HEK293 (cell line): ENCODE results near the gene COPS3.

Experiments
- CTCF ChIA-PET: fragments of 350-600 bp; formaldehyde crosslinking; extraction: SDS; loops from one replicate; lab custom pipeline; 2021; ENCODE audit warnings: antibody characterized with exemption; lab: Yijun Ruan, JAX
- POLR2A ChIA-PET: fragments of 300-600 bp; formaldehyde crosslinking; extraction: SDS; loops from one replicate; lab custom pipeline; 2020; ENCODE audit warnings: antibody characterized with exemption, inconsistent platforms; lab: Yijun Ruan, JAX
- H3K27ac ChIP-seq: fragments of 200-500 bp; sonication (Bioruptor generic); 2 replicates; pipeline ENCODE4 v1.5.1; 2014; ENCODE audit warnings: low read depth, low read length, control low read depth, inconsistent platforms; ENCODE audit errors: extremely low read depth
- H3K36me3 ChIP-seq, 2 experiments: fragments of 200-500 bp in 1 of 2; sonication (Bioruptor generic) in 1 of 2; 1 replicate in 1 of 2; 2 replicates in 1 of 2; pipeline ENCODE4 v1.5.1; 2014 to 2017; ENCODE audit warnings: inconsistent platforms in 2 of 2, low read length in 2 of 2; ENCODE audit not compliant: control insufficient read depth in 2 of 2, insufficient read depth in 1 of 2
- H3K4me1 ChIP-seq: fragments of 200-500 bp; sonication (Bioruptor generic); 2 replicates; pipeline ENCODE4 v1.5.1; 2014; ENCODE audit warnings: mild to moderate bottlenecking, low read length, inconsistent platforms; ENCODE audit not compliant: control insufficient read depth, insufficient read depth
- H3K4me3 ChIP-seq: 2 replicates; pipeline ENCODE4 v1.5.1; 2011; ENCODE audit warnings: low read depth, mild to moderate bottlenecking, control low read depth, low read length, moderate library complexity
- H3K9me3 ChIP-seq: fragments of 200-500 bp; sonication (Bioruptor generic); 2 replicates; pipeline ENCODE4 v1.5.1; 2014; ENCODE audit warnings: low read depth, low read length, inconsistent platforms; ENCODE audit not compliant: control insufficient read depth, insufficient read depth
- CTCF ChIP-seq: fragments of 450-650 bp; formaldehyde crosslinking; IDR thresholded peaks from 2 replicates; pipeline ENCODE4 v1.5.1; 2016; ENCODE audit warnings: missing biosample characterization, missing genetic modification characterization
- ELK4 ChIP-seq: IDR thresholded peaks from 2 replicates; pipeline ENCODE4 v1.6.1; 2011; ENCODE audit warnings: mild to moderate bottlenecking, low read depth, low read length, borderline replicate concordance
- KLF16 ChIP-seq: fragments of 450-650 bp; formaldehyde crosslinking; IDR thresholded peaks from 2 replicates; pipeline ENCODE4 v1.5.1; 2017; ENCODE audit warnings: missing biosample characterization, missing genetic modification characterization
- ZBTB21 ChIP-seq: fragments of 450-650 bp; formaldehyde crosslinking; IDR thresholded peaks from 2 replicates; pipeline ENCODE4 v1.5.1; 2017; ENCODE audit warnings: missing biosample characterization, missing genetic modification characterization
- ZBTB6 ChIP-seq: fragments of 450-650 bp; formaldehyde crosslinking; IDR thresholded peaks from 2 replicates; pipeline ENCODE4 v1.5.1; 2017; ENCODE audit warnings: missing biosample characterization, missing genetic modification characterization
- ZNF121 ChIP-seq: fragments of 450-650 bp; formaldehyde crosslinking; IDR thresholded peaks from 2 replicates; pipeline ENCODE4 v1.5.1; 2016; ENCODE audit warnings: missing biosample characterization, missing genetic modification characterization
- ZNF23 ChIP-seq: fragments of 450-650 bp; formaldehyde crosslinking; IDR thresholded peaks from 2 replicates; pipeline ENCODE4 v1.5.1; 2016; ENCODE audit warnings: missing biosample characterization, missing genetic modification characterization, borderline replicate concordance
- ZNF560 ChIP-seq: fragments of 450-650 bp; formaldehyde crosslinking; IDR thresholded peaks from 2 replicates; pipeline ENCODE4 v1.5.1; 2017; ENCODE audit warnings: missing biosample characterization, missing genetic modification characterization, borderline replicate concordance
- ZNF626 ChIP-seq: fragments of 450-650 bp; sonication (Bioruptor Pico); formaldehyde crosslinking; IDR thresholded peaks from 2 replicates; pipeline ENCODE4 v1.5.1; 2018; ENCODE audit warnings: missing biosample characterization, missing genetic modification characterization, inconsistent platforms
- ZNF792 ChIP-seq: fragments of 450-650 bp; formaldehyde crosslinking; IDR thresholded peaks from 2 replicates; pipeline ENCODE4 v1.5.1; 2016; ENCODE audit warnings: missing biosample characterization, missing genetic modification characterization
- TF ChIP-seq, protein P1 (sequence below): fragments of 450-650 bp; formaldehyde crosslinking; IDR thresholded peaks from 2 replicates; pipeline ENCODE4 v1.5.1; 2017; ENCODE audit warnings: missing biosample characterization, missing genetic modification characterization
- TF ChIP-seq, protein P2 (sequence below): fragments of 450-650 bp; formaldehyde crosslinking; IDR thresholded peaks from 2 replicates; pipeline ENCODE4 v1.5.1; 2016; ENCODE audit warnings: missing biosample characterization, missing genetic modification characterization, borderline replicate concordance
- TF ChIP-seq, protein P3 (sequence below): fragments of 450-650 bp; IDR thresholded peaks from 2 replicates; pipeline ENCODE4 v1.5.1; 2018; ENCODE audit warnings: missing biosample characterization, missing genetic modification characterization

The COPS3 gene

GRCh38 chr17:17224137-17224536 lies 56.9 kb downstream of the COPS3 start:
- POLR2A ChIA-PET = interaction anchor here (1.4 kb wide), 1 partner anchor 13 kb away, joined by 3 read pairs; the partner anchor contains the start of gene FLCN

GRCh38 chr17:17223736-17224135 lies 57.3 kb downstream of the COPS3 start:
- Histone ChIP-seq H3K4me1 (no peaks in the 10 kb centered on the region), H3K9me3 (no peaks in the 10 kb centered on the region), H3K4me3 (no peak overlapping the region), H3K36me3 (peaks cover 36 to 100% of the 10 kb centered on the region in 2 experiments; a peak in 2 of 3 replicates), H3K27ac (no peak overlapping the region)
- ChIA-PET POLR2A (interaction anchor here (1.4 kb wide), 1 partner anchor 13 kb away, joined by 3 read pairs; the partner anchor contains the start of gene FLCN), CTCF (interaction anchor here (0.9 kb wide), 1 partner anchor 82 kb away, joined by 6 read pairs; no protein-coding TSS in a partner anchor)
- TF ChIP-seq CTCF = no peak
- TF ChIP-seq KLF16 (tag by site-specific recombination) = no peak

More at GRCh38 chr17:17224137-17224536, 56.9 kb downstream of the COPS3 start:
- Histone ChIP-seq H3K9me3 (no peaks in the 10 kb centered on the region), H3K36me3 (peaks cover 32 to 100% of the 10 kb centered on the region in 2 experiments; a peak in 2 of 3 replicates), H3K4me3 (no peak overlapping the region), H3K4me1 (no peaks in the 10 kb centered on the region), H3K27ac (no peak overlapping the region)
- TF ChIP-seq ZNF626 (tag by site-specific recombination) (no peak), ZBTB6 (tag by site-specific recombination) (no peak), ZNF121 (tag by site-specific recombination) (no peak)
- CTCF ChIA-PET = interaction anchor here (0.9 kb wide), 1 partner anchor 82 kb away, joined by 6 read pairs; no protein-coding TSS in a partner anchor

- H3K36me3 ChIP-seq = peaks cover 35 to 100% of the 10 kb centered on the region in 2 experiments; a peak in 2 of 3 replicates
- H3K27ac ChIP-seq = no peak overlapping the region
- no peak overlapping the region for H3K4me3 ChIP-seq
- POLR2A ChIA-PET = no interaction called here
- no peaks in the 10 kb centered on the region for H3K4me1 ChIP-seq
- CTCF ChIA-PET = interaction anchor here (0.6 kb wide), 1 partner anchor 813 kb away, joined by 3 read pairs; no protein-coding TSS in a partner anchor
- no peaks in the 10 kb centered on the region for H3K9me3 ChIP-seq
- TF ChIP-seq, protein P1, sequence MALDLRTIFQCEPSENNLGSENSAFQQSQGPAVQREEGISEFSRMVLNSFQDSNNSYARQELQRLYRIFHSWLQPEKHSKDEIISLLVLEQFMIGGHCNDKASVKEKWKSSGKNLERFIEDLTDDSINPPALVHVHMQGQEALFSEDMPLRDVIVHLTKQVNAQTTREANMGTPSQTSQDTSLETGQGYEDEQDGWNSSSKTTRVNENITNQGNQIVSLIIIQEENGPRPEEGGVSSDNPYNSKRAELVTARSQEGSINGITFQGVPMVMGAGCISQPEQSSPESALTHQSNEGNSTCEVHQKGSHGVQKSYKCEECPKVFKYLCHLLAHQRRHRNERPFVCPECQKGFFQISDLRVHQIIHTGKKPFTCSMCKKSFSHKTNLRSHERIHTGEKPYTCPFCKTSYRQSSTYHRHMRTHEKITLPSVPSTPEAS (tag by site-specific recombination) = no peak
- TF ChIP-seq ZBTB21 (tag by site-specific recombination) = no peak
- TF ChIP-seq ZNF560 (tag by site-specific recombination) = no peak
Observed at GRCh38 chr17:17221329-17221728, 59.7 kb downstream of the COPS3 start.

GRCh38 chr17:17220529-17220928 lies 60.5 kb downstream of the COPS3 start:
- CTCF ChIA-PET = interaction anchor here (0.8 kb wide), 1 partner anchor 79 kb away, joined by 5 read pairs; no protein-coding TSS in a partner anchor
- Histone ChIP-seq H3K36me3 (peaks cover 27 to 100% of the 10 kb centered on the region in 2 experiments; a peak in 2 of 3 replicates), H3K4me3 (no peak overlapping the region), H3K4me1 (no peaks in the 10 kb centered on the region), H3K27ac (no peak overlapping the region), H3K9me3 (no peaks in the 10 kb centered on the region)
- POLR2A ChIA-PET = no interaction called here
- TF ChIP-seq, protein P2, sequence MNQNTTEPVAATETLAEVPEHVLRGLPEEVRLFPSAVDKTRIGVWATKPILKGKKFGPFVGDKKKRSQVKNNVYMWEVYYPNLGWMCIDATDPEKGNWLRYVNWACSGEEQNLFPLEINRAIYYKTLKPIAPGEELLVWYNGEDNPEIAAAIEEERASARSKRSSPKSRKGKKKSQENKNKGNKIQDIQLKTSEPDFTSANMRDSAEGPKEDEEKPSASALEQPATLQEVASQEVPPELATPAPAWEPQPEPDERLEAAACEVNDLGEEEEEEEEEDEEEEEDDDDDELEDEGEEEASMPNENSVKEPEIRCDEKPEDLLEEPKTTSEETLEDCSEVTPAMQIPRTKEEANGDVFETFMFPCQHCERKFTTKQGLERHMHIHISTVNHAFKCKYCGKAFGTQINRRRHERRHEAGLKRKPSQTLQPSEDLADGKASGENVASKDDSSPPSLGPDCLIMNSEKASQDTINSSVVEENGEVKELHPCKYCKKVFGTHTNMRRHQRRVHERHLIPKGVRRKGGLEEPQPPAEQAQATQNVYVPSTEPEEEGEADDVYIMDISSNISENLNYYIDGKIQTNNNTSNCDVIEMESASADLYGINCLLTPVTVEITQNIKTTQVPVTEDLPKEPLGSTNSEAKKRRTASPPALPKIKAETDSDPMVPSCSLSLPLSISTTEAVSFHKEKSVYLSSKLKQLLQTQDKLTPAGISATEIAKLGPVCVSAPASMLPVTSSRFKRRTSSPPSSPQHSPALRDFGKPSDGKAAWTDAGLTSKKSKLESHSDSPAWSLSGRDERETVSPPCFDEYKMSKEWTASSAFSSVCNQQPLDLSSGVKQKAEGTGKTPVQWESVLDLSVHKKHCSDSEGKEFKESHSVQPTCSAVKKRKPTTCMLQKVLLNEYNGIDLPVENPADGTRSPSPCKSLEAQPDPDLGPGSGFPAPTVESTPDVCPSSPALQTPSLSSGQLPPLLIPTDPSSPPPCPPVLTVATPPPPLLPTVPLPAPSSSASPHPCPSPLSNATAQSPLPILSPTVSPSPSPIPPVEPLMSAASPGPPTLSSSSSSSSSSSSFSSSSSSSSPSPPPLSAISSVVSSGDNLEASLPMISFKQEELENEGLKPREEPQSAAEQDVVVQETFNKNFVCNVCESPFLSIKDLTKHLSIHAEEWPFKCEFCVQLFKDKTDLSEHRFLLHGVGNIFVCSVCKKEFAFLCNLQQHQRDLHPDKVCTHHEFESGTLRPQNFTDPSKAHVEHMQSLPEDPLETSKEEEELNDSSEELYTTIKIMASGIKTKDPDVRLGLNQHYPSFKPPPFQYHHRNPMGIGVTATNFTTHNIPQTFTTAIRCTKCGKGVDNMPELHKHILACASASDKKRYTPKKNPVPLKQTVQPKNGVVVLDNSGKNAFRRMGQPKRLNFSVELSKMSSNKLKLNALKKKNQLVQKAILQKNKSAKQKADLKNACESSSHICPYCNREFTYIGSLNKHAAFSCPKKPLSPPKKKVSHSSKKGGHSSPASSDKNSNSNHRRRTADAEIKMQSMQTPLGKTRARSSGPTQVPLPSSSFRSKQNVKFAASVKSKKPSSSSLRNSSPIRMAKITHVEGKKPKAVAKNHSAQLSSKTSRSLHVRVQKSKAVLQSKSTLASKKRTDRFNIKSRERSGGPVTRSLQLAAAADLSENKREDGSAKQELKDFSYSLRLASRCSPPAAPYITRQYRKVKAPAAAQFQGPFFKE (tag by site-specific recombination) = no peak
- TF ChIP-seq ZNF23 (tag by site-specific recombination) (no peak), ELK4 (no peak), ZNF792 (tag by site-specific recombination) (no peak)
- TF ChIP-seq, protein P3, sequence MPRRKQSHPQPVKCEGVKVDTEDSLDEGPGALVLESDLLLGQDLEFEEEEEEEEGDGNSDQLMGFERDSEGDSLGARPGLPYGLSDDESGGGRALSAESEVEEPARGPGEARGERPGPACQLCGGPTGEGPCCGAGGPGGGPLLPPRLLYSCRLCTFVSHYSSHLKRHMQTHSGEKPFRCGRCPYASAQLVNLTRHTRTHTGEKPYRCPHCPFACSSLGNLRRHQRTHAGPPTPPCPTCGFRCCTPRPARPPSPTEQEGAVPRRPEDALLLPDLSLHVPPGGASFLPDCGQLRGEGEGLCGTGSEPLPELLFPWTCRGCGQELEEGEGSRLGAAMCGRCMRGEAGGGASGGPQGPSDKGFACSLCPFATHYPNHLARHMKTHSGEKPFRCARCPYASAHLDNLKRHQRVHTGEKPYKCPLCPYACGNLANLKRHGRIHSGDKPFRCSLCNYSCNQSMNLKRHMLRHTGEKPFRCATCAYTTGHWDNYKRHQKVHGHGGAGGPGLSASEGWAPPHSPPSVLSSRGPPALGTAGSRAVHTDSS = no peak
